ENCODE results near the gene AKNA. TPM values are rescaled to one million over a fixed set of nuclear protein-coding genes. Genes with fewer than 3 reads are reported as not detected.

AKNA gene
- total RNA-seq, 2 donors from 2014 or later = 7.3 to 11.9 TPM

- intact Hi-C loops (cut with DNase I) = no loop called here
- Histone ChIP-seq H3K36me3 (replicated peaks in 1 of 2; ENCODE audit: insufficient read depth in 1 of 2, low read depth in 2 of 2) (peaks cover 0 to 20% of the 10 kb centered on the region in 2 donors), H3K4me3 (no peak overlapping the region), H3K9me3 (no peaks in the 10 kb centered on the region), H3K27me3 (no peaks in the 10 kb centered on the region), H3K27ac (no peak overlapping the region), H3K4me1 (no peaks in the 10 kb centered on the region)
- ATAC-seq = no peak
- 83 to 88% methylated on average over 6 of the region's 6 CpGs for WGBS, 2 donors
- no peak for DNase-seq
- TF ChIP-seq POLR2A (IDR thresholded peaks at IDR 0.05) = no peak
- no peak for TF ChIP-seq CTCF (IDR thresholded peaks at IDR 0.05)
These were observed 32.0 kb downstream of the AKNA start for GRCh38 chr9:114355821-114356220.

GRCh38 chr9:114351932-114352331, 35.9 kb downstream of the AKNA start:
- H3K27ac ChIP-seq = no peak overlapping the region
- ATAC-seq (no peak), DNase-seq (no peak)
- WGBS, 2 donors = 83 to 86% methylated on average over 4 of the region's 4 CpGs
- H3K4me3 ChIP-seq = no peak overlapping the region
- H3K9me3 ChIP-seq = no peaks in the 10 kb centered on the region
- H3K36me3 ChIP-seq (replicated peaks in 1 of 2; ENCODE audit: insufficient read depth in 1 of 2, low read depth in 2 of 2) = peaks cover 0 to 18% of the 10 kb centered on the region in 2 donors
- intact Hi-C loops (cut with DNase I) = no loop called here
- H3K27me3 ChIP-seq = no peaks in the 10 kb centered on the region
- TF ChIP-seq CTCF (IDR thresholded peaks at IDR 0.05) (no peak), POLR2A (IDR thresholded peaks at IDR 0.05) (no peak)
- no peaks in the 10 kb centered on the region for H3K4me1 ChIP-seq

- H3K9me3 ChIP-seq = no peaks in the 10 kb centered on the region
- intact Hi-C loops (cut with DNase I) = no loop called here
- ATAC-seq (no peak), DNase-seq (no peak)
- H3K36me3 ChIP-seq (replicated peaks in 1 of 2; ENCODE audit: insufficient read depth in 1 of 2, low read depth in 2 of 2) = peaks cover 0 to 25% of the 10 kb centered on the region in 2 donors
- no peaks in the 10 kb centered on the region for H3K27me3 ChIP-seq
- no peak overlapping the region for H3K27ac ChIP-seq
- TF ChIP-seq CTCF (IDR thresholded peaks at IDR 0.05) = no peak
- no peak for TF ChIP-seq POLR2A (IDR thresholded peaks at IDR 0.05)
- H3K4me3 ChIP-seq = no peak overlapping the region
- WGBS, 2 donors = 85 to 87% methylated on average over 14 to 16 of the region's 16 CpGs
- no peaks in the 10 kb centered on the region for H3K4me1 ChIP-seq
These were observed 37.0 kb downstream of the AKNA start for GRCh38 chr9:114350636-114351401.

GRCh38 chr9:114349713-114350480, 37.9 kb downstream of the AKNA start:
- ATAC-seq (no peak), DNase-seq (no peak)
- H3K27me3 ChIP-seq = no peaks in the 10 kb centered on the region
- H3K9me3 ChIP-seq = no peaks in the 10 kb centered on the region
- no peak overlapping the region for H3K4me3 ChIP-seq
- peaks cover 0 to 24% of the 10 kb centered on the region in 2 donors for H3K36me3 ChIP-seq (replicated peaks in 1 of 2; ENCODE audit: insufficient read depth in 1 of 2, low read depth in 2 of 2)
- no peak overlapping the region for H3K27ac ChIP-seq
- intact Hi-C loops (cut with DNase I) = no loop called here
- H3K4me1 ChIP-seq = no peaks in the 10 kb centered on the region
- TF ChIP-seq POLR2A (IDR thresholded peaks at IDR 0.05) (no peak), CTCF (IDR thresholded peaks at IDR 0.05) (no peak)
- WGBS, 2 donors = 76 to 84% methylated on average over 10 of the region's 10 CpGs
